H9 (cell line): ENCODE measurements around the gene OPALIN. TPM values are rescaled to one million over a fixed set of nuclear protein-coding genes. Genes with fewer than 3 reads are reported as not detected.

ENCODE experiments used
- DNase-seq: peaks from one replicate; pipeline ENCODE4 v3.0.0-alpha.2; 2017
- H2AFZ ChIP-seq: one replicate; pipeline ENCODE4 v1.6.1; 2013; ENCODE audit warnings: mild to moderate bottlenecking, low read length, control low read depth, moderate library complexity
- H2AK5ac ChIP-seq: 2 replicates; pipeline ENCODE4 v1.6.1; 2013; ENCODE audit warnings: low read length, control low read depth, mixed read lengths; ENCODE audit not compliant: insufficient read length
- H2BK120ac ChIP-seq: one replicate; pipeline ENCODE4 v1.6.1; 2013; ENCODE audit warnings: low read depth, mild to moderate bottlenecking, low read length, control low read depth, inconsistent platforms; ENCODE audit not compliant: poor library complexity, severe bottlenecking
- H2BK12ac ChIP-seq: 2 replicates; pipeline ENCODE4 v1.6.1; 2013; ENCODE audit warnings: low read length, control low read depth, mixed read lengths, low read depth; ENCODE audit not compliant: insufficient read length
- H2BK15ac ChIP-seq: 2 replicates; pipeline ENCODE4 v1.6.1; 2013; ENCODE audit warnings: low read depth, low read length, control low read depth
- H2BK20ac ChIP-seq: one replicate; pipeline ENCODE4 v1.6.1; 2013; ENCODE audit warnings: low read depth, mild to moderate bottlenecking, low read length, control low read depth, inconsistent platforms; ENCODE audit not compliant: poor library complexity, severe bottlenecking
- H2BK5ac ChIP-seq: 2 replicates; pipeline ENCODE4 v1.6.1; 2013; ENCODE audit warnings: low read length, control low read depth, mixed read lengths; ENCODE audit not compliant: insufficient read length
- H3K14ac ChIP-seq: 2 replicates; pipeline ENCODE4 v1.6.1; 2013; ENCODE audit warnings: low read length, control low read depth; ENCODE audit not compliant: insufficient read depth
- H3K18ac ChIP-seq: 2 replicates; pipeline ENCODE4 v1.6.1; 2013; ENCODE audit warnings: low read depth, mild to moderate bottlenecking, mixed read lengths, low read length, control low read depth; ENCODE audit not compliant: insufficient read length
- H3K23ac ChIP-seq: 2 replicates; pipeline ENCODE4 v1.6.1; 2013; ENCODE audit warnings: low read length, control low read depth, mixed read lengths, low read depth; ENCODE audit not compliant: insufficient read length
- H3K23me2 ChIP-seq: 2 replicates; pipeline ENCODE4 v1.6.1; 2013; ENCODE audit warnings: low read depth, mild to moderate bottlenecking, mixed read lengths, low read length, control low read depth; ENCODE audit not compliant: insufficient read length, poor library complexity, severe bottlenecking
- H3K27ac ChIP-seq: 2 replicates; pipeline ENCODE4 v1.5.1; 2013; ENCODE audit warnings: low read length, control low read depth, mixed read lengths, low read depth; ENCODE audit not compliant: insufficient read length
- H3K27me3 ChIP-seq: 2 replicates; pipeline ENCODE4 v1.6.1; 2013; ENCODE audit warnings: low read length, control low read depth, inconsistent platforms; ENCODE audit not compliant: insufficient read depth
- H3K4ac ChIP-seq: 2 replicates; pipeline ENCODE4 v1.6.1; 2013; ENCODE audit warnings: low read depth, mild to moderate bottlenecking, control low read depth, inconsistent platforms, low read length, moderate library complexity
- H3K4me1 ChIP-seq: 2 replicates; pipeline ENCODE4 v1.6.1; 2013; ENCODE audit warnings: low read length, control low read depth, inconsistent platforms; ENCODE audit not compliant: insufficient read depth
- H3K4me2 ChIP-seq: 2 replicates; pipeline ENCODE4 v1.6.1; 2013; ENCODE audit warnings: low read length, control low read depth, mixed read lengths; ENCODE audit not compliant: insufficient read length, insufficient read depth
- H3K56ac ChIP-seq: 2 replicates; pipeline ENCODE4 v1.6.1; 2013; ENCODE audit warnings: low read depth, mild to moderate bottlenecking, mixed read lengths, low read length, control low read depth; ENCODE audit not compliant: insufficient read length
- H3K79me1 ChIP-seq: 2 replicates; pipeline ENCODE4 v1.6.1; 2013; ENCODE audit warnings: low read depth, mild to moderate bottlenecking, moderate library complexity, low read length, control low read depth, inconsistent platforms; ENCODE audit not compliant: insufficient read depth, poor library complexity, severe bottlenecking
- H3K79me2 ChIP-seq: 2 replicates; pipeline ENCODE4 v1.6.1; 2013; ENCODE audit warnings: low read length, control low read depth, inconsistent platforms; ENCODE audit not compliant: insufficient read depth
- H3K9ac ChIP-seq: 2 replicates; pipeline ENCODE4 v1.6.1; 2013; ENCODE audit warnings: low read length, control low read depth, mixed read lengths; ENCODE audit not compliant: insufficient read length; ENCODE audit errors: extremely low read depth
- H3K9me3 ChIP-seq: one replicate; pipeline ENCODE4 v1.6.1; 2013; ENCODE audit warnings: low read depth, low read length, inconsistent platforms; ENCODE audit not compliant: control insufficient read depth
- H3T11ph ChIP-seq: one replicate; pipeline ENCODE4 v1.6.1; 2013; ENCODE audit warnings: mild to moderate bottlenecking, low read length, control low read depth, inconsistent platforms
- H4K20me1 ChIP-seq: one replicate; pipeline ENCODE4 v1.6.1; 2013; ENCODE audit not compliant: control insufficient read depth, insufficient read length, insufficient read depth
- H4K5ac ChIP-seq: 2 replicates; pipeline ENCODE4 v1.6.1; 2013; ENCODE audit warnings: low read depth, mild to moderate bottlenecking, mixed read lengths, low read length, control low read depth; ENCODE audit not compliant: insufficient read length
- H4K8ac ChIP-seq: replicated peaks from 2 replicates; pipeline ENCODE4 v1.6.1; 2013; ENCODE audit warnings: low read length, control low read depth, mixed read lengths, low read depth; ENCODE audit not compliant: insufficient read length
- H4K91ac ChIP-seq: 2 replicates; pipeline ENCODE4 v1.6.1; 2013; ENCODE audit warnings: low read depth, mild to moderate bottlenecking, moderate library complexity, mixed read lengths, low read length, control low read depth; ENCODE audit not compliant: insufficient read length
- H3K27ac Mint-ChIP-seq, 3 experiments: 2 replicates in 2 of 3; 3 replicates in 1 of 3; pipeline ENCODE4 v1.8.0; 2020 to 2021; ENCODE audit warnings: mixed read lengths in 3 of 3, mild to moderate bottlenecking in 1 of 3, moderate library complexity in 1 of 3
- H3K27me3 Mint-ChIP-seq: 2 replicates; pipeline ENCODE4 v1.8.0; 2021; ENCODE audit warnings: low read depth, mild to moderate bottlenecking, moderate library complexity, mixed read lengths
- H3K36me3 Mint-ChIP-seq, 3 experiments: 2 replicates in 2 of 3; 3 replicates in 1 of 3; pipeline ENCODE4 v1.8.0; 2020 to 2021; ENCODE audit warnings: low read depth in 3 of 3, mixed read lengths in 3 of 3; ENCODE audit not compliant: insufficient read depth in 1 of 3
- H3K4me1 Mint-ChIP-seq, 2 experiments: 2 replicates each; pipeline ENCODE4 v1.8.0; 2020; ENCODE audit warnings: mixed read lengths in 2 of 2
- H3K4me3 Mint-ChIP-seq, 2 experiments: 2 replicates in 1 of 2; 3 replicates in 1 of 2; pipeline ENCODE4 v1.8.0; 2020 to 2021; ENCODE audit warnings: mild to moderate bottlenecking in 2 of 2, mixed read lengths in 2 of 2, moderate library complexity in 1 of 2
- H3K9me3 Mint-ChIP-seq, 2 experiments: 2 replicates in 1 of 2; 3 replicates in 1 of 2; pipeline ENCODE4 v1.8.0; 2020; ENCODE audit warnings: mild to moderate bottlenecking in 2 of 2, mixed read lengths in 2 of 2, moderate library complexity in 1 of 2
- WGBS: extraction: QIAGEN DNeasy Blood & Tissue Kit; methylation state at CpG from one replicate; pipeline ENCODE4 v1.1.7; 2013; ENCODE audit warnings: missing lambda C conversion rate, low lambda C conversion rate, mixed read lengths; ENCODE audit not compliant: insufficient read length; ENCODE audit errors: extremely low coverage; 5-methylcytosine and 5-hydroxymethylcytosine counted together
- total RNA-seq: library from RNA; stranded (reverse); gene quantifications from 2 replicates; pipeline ENCODE4 v1.2.1, GENCODE V29; 2021
- TF ChIP-seq, protein P1 (sequence below): fragments of 200-600 bp; sonication (generic); conservative IDR thresholded peaks from 3 replicates; pipeline ENCODE4 v1.8.0; 2021; ENCODE audit warnings: antibody characterized with exemption, mild to moderate bottlenecking

OPALIN gene
- total RNA-seq, 1 experiment from 2014 or later: not detected

DNA sequence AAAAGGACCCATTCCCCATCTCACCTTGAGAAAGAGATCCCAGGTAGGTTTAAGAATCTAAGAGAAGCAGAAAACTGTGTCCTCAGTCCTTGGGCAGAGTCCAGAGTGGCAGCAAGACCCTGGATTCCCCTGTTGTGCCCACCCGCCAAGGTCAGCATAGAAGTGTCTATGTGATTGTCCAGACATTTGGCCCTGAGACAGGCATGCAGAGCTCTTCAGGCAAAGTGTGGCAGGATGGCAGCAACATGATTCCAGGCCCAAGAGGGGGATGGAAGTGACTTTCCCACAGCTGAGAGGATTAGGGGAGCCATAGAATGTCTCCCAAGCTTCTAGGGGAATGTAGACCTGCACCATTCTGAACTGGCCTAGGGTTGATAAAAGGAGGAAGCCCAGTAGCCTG lies 39.1 kb upstream of the OPALIN start:
- Histone ChIP-seq H3K27me3 (no peaks in the 10 kb centered on the region), H2AFZ (no peak overlapping the region), H4K5ac (no peak overlapping the region), H3K14ac (no peak overlapping the region), H4K91ac (no peak overlapping the region), H3K4me2 (no peak overlapping the region), H3K4ac (no peak overlapping the region), H3K56ac (no peak overlapping the region), H4K20me1 (no peaks in the 10 kb centered on the region), H3K27ac (no peak overlapping the region), H3T11ph (no peak overlapping the region), H3K4me1 (no peaks in the 10 kb centered on the region), H3K18ac (no peak overlapping the region), H4K8ac (no peak overlapping the region), H2AK5ac (no peak overlapping the region), H3K23ac (no peak overlapping the region), H3K9me3 (no peaks in the 10 kb centered on the region), H3K9ac (no peak overlapping the region), H2BK5ac (no peak overlapping the region), H3K79me2 (no peaks in the 10 kb centered on the region), H2BK12ac (no peak overlapping the region), H3K23me2 (no peaks in the 10 kb centered on the region), H2BK20ac (no peak overlapping the region), H3K79me1 (no peaks in the 10 kb centered on the region), H2BK15ac (no peak overlapping the region), H2BK120ac (no peak overlapping the region)
- no peak overlapping the region for H3K4me3 Mint-ChIP-seq
- no peak overlapping the region for H3K27ac Mint-ChIP-seq
- no peaks in the 10 kb centered on the region; a peak in 1 of 7 replicates for H3K36me3 Mint-ChIP-seq
- H3K9me3 Mint-ChIP-seq: no peaks in the 10 kb centered on the region
- DNase-seq: no peak
- peaks cover 23% of the 10 kb centered on the region for H3K27me3 Mint-ChIP-seq
- TF ChIP-seq, protein P1, sequence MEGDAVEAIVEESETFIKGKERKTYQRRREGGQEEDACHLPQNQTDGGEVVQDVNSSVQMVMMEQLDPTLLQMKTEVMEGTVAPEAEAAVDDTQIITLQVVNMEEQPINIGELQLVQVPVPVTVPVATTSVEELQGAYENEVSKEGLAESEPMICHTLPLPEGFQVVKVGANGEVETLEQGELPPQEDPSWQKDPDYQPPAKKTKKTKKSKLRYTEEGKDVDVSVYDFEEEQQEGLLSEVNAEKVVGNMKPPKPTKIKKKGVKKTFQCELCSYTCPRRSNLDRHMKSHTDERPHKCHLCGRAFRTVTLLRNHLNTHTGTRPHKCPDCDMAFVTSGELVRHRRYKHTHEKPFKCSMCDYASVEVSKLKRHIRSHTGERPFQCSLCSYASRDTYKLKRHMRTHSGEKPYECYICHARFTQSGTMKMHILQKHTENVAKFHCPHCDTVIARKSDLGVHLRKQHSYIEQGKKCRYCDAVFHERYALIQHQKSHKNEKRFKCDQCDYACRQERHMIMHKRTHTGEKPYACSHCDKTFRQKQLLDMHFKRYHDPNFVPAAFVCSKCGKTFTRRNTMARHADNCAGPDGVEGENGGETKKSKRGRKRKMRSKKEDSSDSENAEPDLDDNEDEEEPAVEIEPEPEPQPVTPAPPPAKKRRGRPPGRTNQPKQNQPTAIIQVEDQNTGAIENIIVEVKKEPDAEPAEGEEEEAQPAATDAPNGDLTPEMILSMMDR: no peak
- WGBS: no CpG with 5 or more reads among the region's 1 CpG
- peaks cover 21 to 26% of the 10 kb centered on the region in 2 experiments for H3K4me1 Mint-ChIP-seq
